ENCODE results near the gene SCARB1. TPM values are rescaled to one million over a fixed set of nuclear protein-coding genes. Genes with fewer than 3 reads are reported as not detected.

The SCARB1 gene
- total and polyA plus RNA-seq, 8 donors, result 23.5 to 36.5 (median 30.4) TPM

- intact Hi-C loops (cut with DNase I), result loop anchor here in 1 of 2 donors (5.0 to 10.0 kb wide), 3 partner anchors 203 to 735 kb away; partner anchors contain the start of gene NCOR2
- Histone ChIP-seq H3K4me1 (peaks cover 28 to 62% of the 10 kb centered on the region in 2 donors), H3K27me3 (peaks cover 0 to 7% of the 10 kb centered on the region in 2 donors), H3K9me3 (no peaks in the 10 kb centered on the region), H3K36me3 (no peaks in the 10 kb centered on the region), H3K27ac (no peak overlapping the region), H3K4me3 (no peak overlapping the region)
- no peak for DNase-seq
- no peak for ATAC-seq
- no peak for TF ChIP-seq CTCF (IDR thresholded peaks at IDR 0.05)
These were observed 93.7 kb downstream of the SCARB1 start for GRCh38 chr12:124769881-124770512.

- DNase-seq, result no peak
- Histone ChIP-seq H3K27ac (no peak overlapping the region), H3K4me3 (no peak overlapping the region), H3K9me3 (peaks cover 0 to 7% of the 10 kb centered on the region in 2 donors), H3K4me1 (peaks cover 28 to 59% of the 10 kb centered on the region in 2 donors), H3K27me3 (peaks cover 0 to 7% of the 10 kb centered on the region in 2 donors), H3K36me3 (no peaks in the 10 kb centered on the region)
- ATAC-seq, result no peak
- TF ChIP-seq CTCF (IDR thresholded peaks at IDR 0.05), result no peak
- intact Hi-C loops (cut with DNase I), result loop anchor here in 1 of 2 donors (5.0 to 10.0 kb wide), 2 partner anchors 202 to 414 kb away; partner anchors contain the start of gene NCOR2
These were observed 94.5 kb downstream of the SCARB1 start for GRCh38 chr12:124769163-124769530.

- intact Hi-C loops (cut with DNase I), result loop anchor here in 1 of 2 donors (5.0 to 10.0 kb wide), 2 partner anchors 201 to 414 kb away; partner anchors contain the start of gene NCOR2
- H3K9me3 ChIP-seq, result peaks cover 0 to 7% of the 10 kb centered on the region in 2 donors
- no peak overlapping the region for H3K4me3 ChIP-seq
- no peak overlapping the region for H3K27ac ChIP-seq
- DNase-seq, result no peak
- H3K4me1 ChIP-seq, result peaks cover 28 to 59% of the 10 kb centered on the region in 2 donors
- ATAC-seq, result no peak
- H3K27me3 ChIP-seq, result peaks cover 0 to 7% of the 10 kb centered on the region in 2 donors
- H3K36me3 ChIP-seq, result no peaks in the 10 kb centered on the region
- TF ChIP-seq CTCF (IDR thresholded peaks at IDR 0.05), result no peak
These were observed 95.1 kb downstream of the SCARB1 start for GRCh38 chr12:124768452-124769162.

GRCh38 chr12:124767066-124767821, 96.4 kb downstream of the SCARB1 start:
- intact Hi-C loops (cut with DNase I), result loop anchor here in 1 of 2 donors (5.0 to 10.0 kb wide), 2 partner anchors 200 to 412 kb away; partner anchors contain the start of gene NCOR2
- Histone ChIP-seq H3K9me3 (peaks cover 0 to 7% of the 10 kb centered on the region in 2 donors), H3K27me3 (peaks cover 0 to 4% of the 10 kb centered on the region in 2 donors), H3K27ac (no peak overlapping the region), H3K36me3 (no peaks in the 10 kb centered on the region), H3K4me3 (no peak overlapping the region), H3K4me1 (peaks cover 28 to 70% of the 10 kb centered on the region in 2 donors)
- ATAC-seq (peak; percentile 85), DNase-seq (peak; percentile 73 to 98 (median 82))
- peak; percentile 99 to 100 for TF ChIP-seq CTCF (IDR thresholded peaks at IDR 0.05)

Data from left lung (tissue), 10 donors.